Measurements from ENCODE around the gene MTRF1.
"Not testable (repeated sequence)": the region's sequence is repeated elsewhere in the genome, so short reads cannot be mapped to it uniquely, and the experiment has no call there.

The MTRF1 gene

GRCh38 chr13:41222259-41222852 lies 41.0 kb downstream of the MTRF1 start:
- DNase-seq = peak; percentile 2

DNA sequence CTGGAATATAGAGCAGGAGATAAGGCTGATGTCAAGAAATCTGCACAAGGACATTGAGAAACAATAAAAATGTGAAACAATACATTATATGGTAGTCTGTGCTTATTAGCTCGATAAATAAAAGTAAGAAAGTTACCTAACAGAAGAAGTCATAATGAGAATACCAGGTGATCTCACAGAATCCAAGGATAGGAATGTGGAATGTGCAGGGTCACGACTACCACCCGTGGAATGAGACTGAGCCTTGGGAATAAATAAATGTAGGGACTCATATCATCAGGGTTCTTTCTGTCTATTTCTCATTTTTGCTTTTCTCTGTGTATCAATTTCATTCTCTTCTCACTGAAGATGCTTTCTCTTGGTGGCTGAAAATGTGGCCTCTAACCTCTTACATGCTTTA lies 43.0 kb downstream of the MTRF1 start:
- no peak for DNase-seq

GRCh38 chr13:41216160-41216559 lies 47.2 kb downstream of the MTRF1 start:
- no peak for DNase-seq

DNA sequence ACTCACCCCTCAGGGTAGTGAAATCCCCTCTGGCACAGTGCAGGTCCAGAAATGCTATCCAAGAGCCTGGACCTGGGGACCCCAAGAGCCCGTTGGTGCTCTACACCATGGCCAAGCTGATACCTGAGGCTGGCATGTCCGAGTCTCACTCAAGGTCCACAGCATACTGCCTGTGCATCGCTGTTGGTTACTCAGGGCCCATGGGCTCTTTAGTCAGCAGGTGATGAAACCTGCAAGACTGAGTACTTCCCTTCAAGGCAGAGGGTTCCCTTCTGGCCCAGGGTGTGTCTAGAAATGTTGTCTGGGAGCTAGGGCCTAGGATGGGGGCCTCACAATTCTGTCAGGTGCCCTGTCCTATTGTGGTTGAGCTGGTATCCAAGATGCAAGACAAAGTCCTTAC lies 49.5 kb downstream of the MTRF1 start:
- DNase-seq = no peak

DNA sequence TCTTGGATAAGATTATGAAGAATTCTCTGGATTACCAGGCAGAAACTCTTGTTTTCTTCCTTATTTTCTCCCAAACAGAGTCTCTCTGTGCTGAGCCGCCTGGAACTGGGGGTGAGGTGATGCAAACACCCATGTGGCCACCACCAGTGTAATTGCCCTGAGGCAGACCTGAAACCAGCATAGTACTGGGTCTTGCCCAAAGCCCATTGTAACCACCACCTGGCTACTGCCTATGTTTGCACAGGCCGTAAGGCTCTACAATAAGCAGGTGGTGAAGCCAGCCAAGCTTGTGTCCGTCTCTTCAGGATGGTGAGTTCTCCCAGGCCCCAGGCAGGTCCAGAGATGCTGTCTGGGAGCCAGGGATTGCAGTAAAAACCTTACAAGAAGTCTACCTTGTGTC lies 50.1 kb downstream of the MTRF1 start:
- DNase-seq = no peak

GRCh38 chr13:41212881-41213280 lies 50.5 kb downstream of the MTRF1 start:
- no peak for DNase-seq

GRCh38 chr13:41211062-41211461 lies 52.3 kb downstream of the MTRF1 start:
- DNase-seq = no peak

GRCh38 chr13:41206467-41206866 lies 56.9 kb downstream of the MTRF1 start:
- no peak for DNase-seq

- no peak for DNase-seq
Measured at GRCh38 chr13:41203810-41204209, 59.6 kb downstream of the MTRF1 start.

- no peak for DNase-seq
Measured at GRCh38 chr13:41200126-41200525, 63.2 kb downstream of the MTRF1 start.

DNA sequence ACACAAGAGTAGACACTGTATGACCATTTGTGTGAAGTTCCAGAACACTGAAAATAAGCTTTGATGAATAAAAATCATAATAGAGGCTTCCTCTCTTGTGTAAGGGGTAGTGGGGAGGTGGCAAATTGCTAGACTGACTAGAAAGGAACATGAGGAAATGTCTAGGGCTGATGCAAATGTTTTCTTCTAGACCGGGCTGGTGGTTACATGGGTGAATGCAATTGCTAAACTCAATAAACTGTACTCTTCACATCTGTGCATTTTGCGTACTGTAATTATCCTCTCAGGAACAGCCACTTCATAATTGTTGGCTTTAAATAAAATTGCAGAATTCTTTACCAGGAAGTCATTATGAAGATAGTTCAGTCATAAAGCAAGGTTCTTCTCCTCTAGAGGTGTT lies 63.9 kb downstream of the MTRF1 start:
- DNase-seq = no peak

- DNase-seq = no peak
Measured at GRCh38 chr13:41199079-41199478, 64.3 kb downstream of the MTRF1 start.

- DNase-seq = no peak
Measured at GRCh38 chr13:41196620-41197019, 66.8 kb downstream of the MTRF1 start.

GRCh38 chr13:41196011-41196410 lies 67.4 kb downstream of the MTRF1 start:
- no peak for DNase-seq

GRCh38 chr13:41193919-41194824 lies 69.2 kb downstream of the MTRF1 start, which contains the start of gene KBTBD7:
Gene KBTBD7, minus strand, starts transcription at chr13:41194569. Its CDS starts 312 bp downstream, at chr13:41194257.
- peak; percentile 64 for DNase-seq

DNA sequence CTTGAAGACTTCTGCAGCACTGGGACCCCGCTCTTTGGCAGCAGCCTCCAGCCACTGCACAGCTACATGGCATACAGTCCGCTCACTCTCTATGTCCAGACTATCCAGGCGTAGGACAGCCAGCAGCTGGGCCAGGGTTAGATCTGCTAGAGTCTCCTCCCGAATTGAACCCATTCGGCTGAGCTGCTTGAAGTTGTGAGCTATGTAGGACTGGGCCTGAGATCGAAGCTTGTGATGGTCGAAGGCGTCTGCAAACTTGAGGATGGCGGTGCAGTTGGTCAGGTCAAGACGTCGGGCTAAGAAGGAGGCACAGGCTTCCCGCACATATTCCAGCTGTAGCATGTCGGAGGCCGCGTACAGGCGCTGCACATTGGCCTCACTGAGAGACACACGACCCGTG lies 69.9 kb downstream of the MTRF1 start:
- DNase-seq = no peak

- DNase-seq = no peak
Measured at GRCh38 chr13:41188584-41188983, 74.8 kb downstream of the MTRF1 start.

DNA sequence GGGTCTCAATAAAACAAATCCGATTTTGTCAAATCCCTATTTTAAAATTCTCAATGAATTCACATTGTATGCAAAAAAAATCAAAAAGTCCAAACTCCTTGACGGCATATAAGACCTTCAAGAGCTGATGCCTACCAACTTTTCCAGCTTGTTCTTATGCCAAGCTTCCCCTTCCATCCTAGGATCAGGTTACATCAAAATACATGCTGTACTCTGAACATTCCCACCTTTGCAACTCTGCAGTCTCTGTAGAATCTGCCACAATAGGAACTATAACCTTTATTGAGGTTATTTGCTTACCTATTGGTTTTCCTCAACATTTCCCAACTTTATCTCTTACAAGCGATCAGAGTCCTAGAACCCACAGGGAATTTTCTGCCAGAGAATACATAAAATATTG lies 76.9 kb downstream of the MTRF1 start:
- no peak for DNase-seq

DNA sequence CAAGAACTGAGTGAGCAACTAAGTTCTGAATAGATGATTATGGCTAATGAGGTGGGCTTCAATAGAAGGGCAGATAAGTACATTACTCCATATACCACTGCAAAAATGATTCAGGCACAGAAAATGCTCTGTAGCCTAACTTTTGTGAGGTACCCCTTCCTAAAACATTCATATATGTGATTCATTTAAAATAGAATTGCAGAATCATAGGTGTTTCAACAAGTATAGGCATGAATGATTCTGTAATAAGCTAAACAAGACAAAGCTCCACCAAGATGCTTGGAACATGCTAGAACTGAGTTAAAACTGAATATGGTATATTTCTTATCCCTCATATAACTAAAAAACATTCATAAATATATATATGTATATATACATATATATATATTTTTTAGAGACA lies 81.1 kb downstream of the MTRF1 start:
- DNase-seq = no peak

DNA sequence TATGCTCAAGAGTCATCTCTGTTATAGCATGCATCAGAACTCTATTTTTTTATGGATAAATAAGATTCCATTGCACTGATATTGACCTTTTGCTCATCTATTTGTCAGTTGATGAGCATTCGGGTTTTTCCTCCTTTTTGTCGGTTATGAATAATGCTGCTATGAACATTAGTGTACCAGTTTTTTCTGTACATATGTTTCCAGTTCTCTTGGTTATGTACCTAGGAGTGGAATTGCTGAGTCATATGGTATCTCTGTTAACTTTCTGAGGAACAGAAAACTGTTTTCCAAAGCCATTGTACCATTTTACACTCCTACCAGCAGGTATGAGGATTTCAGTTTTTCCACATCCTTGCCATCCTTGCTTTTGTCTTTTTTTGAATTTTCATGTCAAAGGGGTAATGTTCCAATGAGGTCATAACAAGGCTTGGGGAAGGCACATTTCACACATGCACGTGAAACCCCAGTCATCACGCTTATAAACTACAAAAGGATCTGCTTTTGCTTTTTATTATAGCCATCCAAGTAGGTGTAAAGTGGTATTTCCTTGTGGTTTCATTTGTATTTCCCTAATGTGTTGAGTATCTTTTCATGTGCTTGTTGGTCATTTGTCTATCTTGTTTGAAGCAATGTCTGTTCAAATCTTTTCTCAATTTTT lies 83.7 kb downstream of the MTRF1 start:
- no peak for DNase-seq

- no peak for DNase-seq
Measured at GRCh38 chr13:41178040-41178439, 85.3 kb downstream of the MTRF1 start.

- no peak for DNase-seq
Measured at GRCh38 chr13:41177616-41178015, 85.8 kb downstream of the MTRF1 start.

- not testable (repeated sequence) for DNase-seq
Measured at GRCh38 chr13:41175576-41175975, 87.8 kb downstream of the MTRF1 start.
